ENCODE results near the gene CAPN1. TPM values are rescaled to one million over a fixed set of nuclear protein-coding genes. Genes with fewer than 3 reads are reported as not detected.

Gene CAPN1
- total and polyA plus RNA-seq, 12 donors: 20.6 to 333 (median 135) TPM

DNA sequence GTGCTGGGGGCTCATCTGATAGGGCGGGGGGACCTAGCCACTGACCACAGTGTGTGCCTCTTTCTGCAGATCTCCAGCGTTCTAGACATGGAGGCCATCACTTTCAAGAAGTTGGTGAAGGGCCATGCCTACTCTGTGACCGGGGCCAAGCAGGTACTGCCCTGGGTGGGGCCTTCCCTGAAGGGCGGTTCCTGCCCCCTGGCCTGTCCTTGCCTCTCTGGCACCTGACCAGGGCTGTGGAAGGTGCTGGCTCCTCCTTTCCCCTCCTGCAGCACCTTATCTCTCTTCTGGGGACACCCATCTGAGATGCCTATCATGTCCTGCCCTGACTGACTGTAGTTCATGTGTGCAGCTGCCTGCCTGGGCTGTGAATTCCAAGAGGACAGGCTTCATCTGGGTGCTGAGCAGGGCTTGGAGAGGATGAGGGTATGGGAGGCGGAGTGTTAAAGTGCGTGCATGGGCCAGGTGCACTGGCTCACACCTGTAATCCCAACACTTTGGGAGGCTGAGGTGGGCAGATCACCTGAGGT, 5.5 kb downstream of the CAPN1 start:
- Histone ChIP-seq H3K36me3 (replicated peaks in 1 of 2) (peaks cover 0 to 56% of the 10 kb centered on the region in 2 donors), H3K4me1 (replicated peaks in 1 of 2) (peaks cover 5 to 13% of the 10 kb centered on the region in 2 donors), H3K4me3 (no peak overlapping the region), H3K9me3 (replicated peaks in 1 of 3) (no peaks in the 10 kb centered on the region), H3K27ac (no peak overlapping the region), H3K27me3 (no peaks in the 10 kb centered on the region)
- 93 to 96% (median 95%) methylated on average over 6 of the region's 6 CpGs for WGBS, 4 donors
- TF ChIP-seq, protein P1, sequence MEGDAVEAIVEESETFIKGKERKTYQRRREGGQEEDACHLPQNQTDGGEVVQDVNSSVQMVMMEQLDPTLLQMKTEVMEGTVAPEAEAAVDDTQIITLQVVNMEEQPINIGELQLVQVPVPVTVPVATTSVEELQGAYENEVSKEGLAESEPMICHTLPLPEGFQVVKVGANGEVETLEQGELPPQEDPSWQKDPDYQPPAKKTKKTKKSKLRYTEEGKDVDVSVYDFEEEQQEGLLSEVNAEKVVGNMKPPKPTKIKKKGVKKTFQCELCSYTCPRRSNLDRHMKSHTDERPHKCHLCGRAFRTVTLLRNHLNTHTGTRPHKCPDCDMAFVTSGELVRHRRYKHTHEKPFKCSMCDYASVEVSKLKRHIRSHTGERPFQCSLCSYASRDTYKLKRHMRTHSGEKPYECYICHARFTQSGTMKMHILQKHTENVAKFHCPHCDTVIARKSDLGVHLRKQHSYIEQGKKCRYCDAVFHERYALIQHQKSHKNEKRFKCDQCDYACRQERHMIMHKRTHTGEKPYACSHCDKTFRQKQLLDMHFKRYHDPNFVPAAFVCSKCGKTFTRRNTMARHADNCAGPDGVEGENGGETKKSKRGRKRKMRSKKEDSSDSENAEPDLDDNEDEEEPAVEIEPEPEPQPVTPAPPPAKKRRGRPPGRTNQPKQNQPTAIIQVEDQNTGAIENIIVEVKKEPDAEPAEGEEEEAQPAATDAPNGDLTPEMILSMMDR (IDR thresholded peaks at IDR 0.05): no peak
- no peak for TF ChIP-seq POLR2A (IDR thresholded peaks at IDR 0.05)
- intact Hi-C loops (cut with DNase I): no loop called here
- peak in 2 of 7 donors; percentile 19 to 35 for DNase-seq

DNA sequence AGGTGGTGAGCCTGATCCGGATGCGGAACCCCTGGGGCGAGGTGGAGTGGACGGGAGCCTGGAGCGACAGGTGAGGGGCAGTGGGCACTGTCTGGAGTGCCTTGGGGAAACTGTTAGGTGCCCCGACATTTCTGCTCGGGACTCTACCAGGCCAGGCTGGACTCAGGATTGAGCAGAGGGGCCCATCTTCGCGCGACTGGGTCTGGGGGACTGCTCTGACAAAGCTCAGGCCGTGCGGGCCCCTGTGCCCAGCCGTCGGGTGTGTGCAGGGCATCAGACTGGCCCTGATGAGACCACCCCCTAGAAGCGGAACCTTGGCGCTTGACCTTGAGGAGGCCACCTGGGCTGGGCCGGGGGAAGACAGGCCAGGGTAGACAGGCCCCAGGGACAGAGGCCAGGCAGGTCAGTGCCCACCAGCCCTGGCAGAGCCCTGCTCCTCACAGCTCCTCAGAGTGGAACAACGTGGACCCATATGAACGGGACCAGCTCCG, 6.3 kb downstream of the CAPN1 start:
- H3K36me3 ChIP-seq (replicated peaks in 1 of 2): peaks cover 0 to 56% of the 10 kb centered on the region in 2 donors
- WGBS, 4 donors: 90 to 94% (median 93%) methylated on average over 14 to 20 of the region's 20 CpGs
- intact Hi-C loops (cut with DNase I): no loop called here

GRCh38 chr11:65188486-65188885, 6.8 kb downstream of the CAPN1 start:
- 95 to 97% (median 96%) methylated on average over 11 to 18 of the region's 18 CpGs for WGBS, 4 donors
- DNase-seq: peak in 2 of 7 donors; percentile 19 to 43
- intact Hi-C loops (cut with DNase I): no loop called here
- no peaks in the 10 kb centered on the region for H3K27me3 ChIP-seq
- no peak for TF ChIP-seq POLR2A (IDR thresholded peaks at IDR 0.05)
- TF ChIP-seq, protein P1 (IDR thresholded peaks at IDR 0.05): no peak
- H3K36me3 ChIP-seq (replicated peaks in 1 of 2): peaks cover 0 to 56% of the 10 kb centered on the region in 2 donors
- H3K4me3 ChIP-seq: no peak overlapping the region
- peaks cover 0 to under 1% of the 10 kb centered on the region in 2 donors for H3K4me1 ChIP-seq (replicated peaks in 1 of 2)
- H3K9me3 ChIP-seq (replicated peaks in 1 of 3): no peaks in the 10 kb centered on the region
- H3K27ac ChIP-seq: no peak overlapping the region

More for the DNA sequence above, 6.3 kb downstream of the CAPN1 start:
- TF ChIP-seq, protein P1 (IDR thresholded peaks at IDR 0.05): no peak
- no peak for TF ChIP-seq POLR2A (IDR thresholded peaks at IDR 0.05)
- peaks cover 0 to 5% of the 10 kb centered on the region in 2 donors for H3K4me1 ChIP-seq (replicated peaks in 1 of 2)
- H3K9me3 ChIP-seq (replicated peaks in 1 of 3): no peaks in the 10 kb centered on the region
- H3K4me3 ChIP-seq: no peak overlapping the region
- DNase-seq: peak in 2 of 7 donors; percentile 20 to 41
- no peak overlapping the region for H3K27ac ChIP-seq
- H3K27me3 ChIP-seq: no peaks in the 10 kb centered on the region

- Histone ChIP-seq H3K27me3 (no peaks in the 10 kb centered on the region), H3K4me3 (no peak overlapping the region), H3K4me1 (replicated peaks in 1 of 2) (no peaks in the 10 kb centered on the region), H3K9me3 (replicated peaks in 1 of 3) (no peaks in the 10 kb centered on the region), H3K27ac (no peak overlapping the region), H3K36me3 (replicated peaks in 1 of 2) (peaks cover 0 to 56% of the 10 kb centered on the region in 2 donors)
- peak in 2 of 7 donors; percentile 17 to 21 for DNase-seq
- intact Hi-C loops (cut with DNase I): no loop called here
- 86 to 89% (median 88%) methylated on average over 10 of the region's 10 CpGs for WGBS, 4 donors
- TF ChIP-seq, protein P1 (IDR thresholded peaks at IDR 0.05): no peak
- no peak for TF ChIP-seq POLR2A (IDR thresholded peaks at IDR 0.05)
Observed at GRCh38 chr11:65189191-65189590, 7.5 kb downstream of the CAPN1 start.

All from adrenal gland (tissue), 12 donors.